HG03439 (cell line): ENCODE data around the gene PRR11.
"Not testable (repeated sequence)": the region's sequence is repeated elsewhere in the genome, so short reads cannot be mapped to it uniquely, and the experiment has no call there.

Experiments used
- ATAC-seq: cut with Tn5 transposase; IDR thresholded peaks from one replicate; pipeline ENCODE4 v1.9.1; 2021; ENCODE audit warnings: mild to moderate bottlenecking, moderate library complexity; ENCODE audit not compliant: unreplicated experiment

Gene PRR11

GRCh38 chr17:59151006-59151405 is 4.5 kb upstream of the PRR11 start:
- no peak for ATAC-seq

- no peak for ATAC-seq
Measured at GRCh38 chr17:59151591-59151990, 4.0 kb upstream of the PRR11 start.

- ATAC-seq, result no peak
Measured at GRCh38 chr17:59152925-59153324, 2.6 kb upstream of the PRR11 start.

GRCh38 chr17:59154292-59154720 is 1.2 kb upstream of the PRR11 start:
- ATAC-seq, result no peak

GRCh38 chr17:59154721-59155438 is 666 bp upstream of the PRR11 start, which contains the start of gene SKA2:
TSS of gene SKA2 (minus strand) at chr17:59155186. CDS start at chr17:59155163, 23 bp downstream.
- peak; percentile 88 for ATAC-seq

GRCh38 chr17:59160157-59161025 is 4.8 kb downstream of the PRR11 start:
- ATAC-seq, result no peak

GRCh38 chr17:59161477-59161876 is 5.9 kb downstream of the PRR11 start:
- ATAC-seq, result no peak

- no peak for ATAC-seq
Measured at GRCh38 chr17:59165933-59166342, 10.4 kb downstream of the PRR11 start.

- ATAC-seq, result no peak
Measured at GRCh38 chr17:59167571-59168001, 12.0 kb downstream of the PRR11 start.

- no peak for ATAC-seq
Measured at GRCh38 chr17:59172436-59173004, 17.0 kb downstream of the PRR11 start.

GRCh38 chr17:59174671-59175070 is 19.1 kb downstream of the PRR11 start:
- no peak for ATAC-seq

- no peak for ATAC-seq
Measured at GRCh38 chr17:59175076-59175475, 19.5 kb downstream of the PRR11 start.

- no peak for ATAC-seq
Measured at GRCh38 chr17:59178266-59178985, 22.9 kb downstream of the PRR11 start.

GRCh38 chr17:59179601-59180000 is 24.1 kb downstream of the PRR11 start:
- not testable (repeated sequence) for ATAC-seq

GRCh38 chr17:59180626-59181025 is 25.1 kb downstream of the PRR11 start:
- no peak for ATAC-seq

- ATAC-seq, result no peak
Measured at GRCh38 chr17:59181481-59181880, 25.9 kb downstream of the PRR11 start.

- ATAC-seq, result no peak
Measured at GRCh38 chr17:59185997-59186396, 30.5 kb downstream of the PRR11 start.

- ATAC-seq, result no peak
Measured at GRCh38 chr17:59186850-59187249, 31.3 kb downstream of the PRR11 start.

GRCh38 chr17:59190806-59191205 is 35.3 kb downstream of the PRR11 start:
- ATAC-seq, result no peak

- no peak for ATAC-seq
Measured at GRCh38 chr17:59193336-59193862, 37.9 kb downstream of the PRR11 start.

- no peak for ATAC-seq
Measured at GRCh38 chr17:59199398-59199797, 43.9 kb downstream of the PRR11 start.
